HL-60/S4 (cell line): ENCODE data around the gene HIPK2.
"Not testable (repeated sequence)": the region's sequence is repeated elsewhere in the genome, so short reads cannot be mapped to it uniquely, and the experiment has no call there.

Experiments
- in situ Hi-C: fragments of 300-500 bp; cut with MboI; formaldehyde crosslinking; loops from 2 replicates; pipeline ENCODE4 v1.14.3; 2022; ENCODE audit warnings: low sequenced_read_pairs

HIPK2 gene

GRCh38 chr7:139679731-139680594 lies 97.8 kb downstream of the HIPK2 start:
- in situ Hi-C loops = no loop called here

- in situ Hi-C loops = no loop called here
Observed at GRCh38 chr7:139676390-139676789, 101.4 kb downstream of the HIPK2 start.

- in situ Hi-C loops = no loop called here
Observed at GRCh38 chr7:139675127-139676125, 102.4 kb downstream of the HIPK2 start.

- in situ Hi-C loops = no loop called here
Observed at GRCh38 chr7:139674752-139675126, 103.1 kb downstream of the HIPK2 start.

GRCh38 chr7:139674341-139674740 lies 103.5 kb downstream of the HIPK2 start:
- in situ Hi-C loops = no loop called here

GRCh38 chr7:139673762-139674161 lies 104.0 kb downstream of the HIPK2 start:
- in situ Hi-C loops = no loop called here

GRCh38 chr7:139673230-139673629 lies 104.6 kb downstream of the HIPK2 start:
- in situ Hi-C loops = no loop called here

GRCh38 chr7:139671967-139672366 lies 105.8 kb downstream of the HIPK2 start:
- in situ Hi-C loops = no loop called here

- in situ Hi-C loops = not testable (repeated sequence)
Observed at GRCh38 chr7:139670662-139671061, 107.1 kb downstream of the HIPK2 start.

GRCh38 chr7:139669106-139670061 lies 108.4 kb downstream of the HIPK2 start:
- in situ Hi-C loops = no loop called here

GRCh38 chr7:139667377-139667776 lies 110.4 kb downstream of the HIPK2 start:
- in situ Hi-C loops = no loop called here

- in situ Hi-C loops = no loop called here
Observed at GRCh38 chr7:139666501-139666900, 111.3 kb downstream of the HIPK2 start.

- in situ Hi-C loops = no loop called here
Observed at GRCh38 chr7:139664434-139664833, 113.4 kb downstream of the HIPK2 start.

GRCh38 chr7:139663608-139664177 lies 114.1 kb downstream of the HIPK2 start:
- in situ Hi-C loops = no loop called here

- in situ Hi-C loops = no loop called here
Observed at GRCh38 chr7:139661903-139662302, 115.9 kb downstream of the HIPK2 start.

GRCh38 chr7:139661043-139661440 lies 116.8 kb downstream of the HIPK2 start:
- in situ Hi-C loops = no loop called here

GRCh38 chr7:139660317-139661042 lies 117.3 kb downstream of the HIPK2 start:
- in situ Hi-C loops = no loop called here

GRCh38 chr7:139659922-139660316 lies 117.9 kb downstream of the HIPK2 start:
- in situ Hi-C loops = no loop called here

GRCh38 chr7:139658908-139659675 lies 118.7 kb downstream of the HIPK2 start:
- in situ Hi-C loops = no loop called here
